DND-41 (cell line): Measurements from ENCODE around the gene ATOX1.

Experiments used
- CTCF ChIP-seq: IDR thresholded peaks from 2 replicates; pipeline ENCODE4 v1.5.1; 2012; ENCODE audit warnings: borderline replicate concordance, low read length, moderate library complexity, mild to moderate bottlenecking; ENCODE audit not compliant: poor library complexity, severe bottlenecking; ENCODE audit errors: extremely low read depth
- EZH2 ChIP-seq: IDR thresholded peaks from 3 replicates; pipeline ENCODE4 v1.6.1; 2012; ENCODE audit warnings: borderline replicate concordance, low read depth, mild to moderate bottlenecking, moderate library complexity, low read length, inconsistent platforms; ENCODE audit not compliant: severe bottlenecking

GRCh38 chr5:151750121-151750520 is 8.3 kb downstream of the ATOX1 start:
- TF ChIP-seq EZH2: no peak
- no peak for TF ChIP-seq CTCF
